ENCODE measurements around the gene APP.
"Not testable (repeated sequence)": the region's sequence is repeated elsewhere in the genome, so short reads cannot be mapped to it uniquely, and the experiment has no call there.

Gene APP

GRCh38 chr21:26162081-26162480 is 8.5 kb downstream of the APP start:
- no peak for DNase-seq

- DNase-seq = no peak
Observed at GRCh38 chr21:26159869-26160268, 10.7 kb downstream of the APP start.

- DNase-seq = no peak
Observed at GRCh38 chr21:26157801-26158200, 12.8 kb downstream of the APP start.

GRCh38 chr21:26154753-26155152 is 15.8 kb downstream of the APP start:
- DNase-seq = no peak

GRCh38 chr21:26153758-26154157 is 16.8 kb downstream of the APP start:
- no peak for DNase-seq

GRCh38 chr21:26148840-26149354 is 21.7 kb downstream of the APP start:
- no peak for DNase-seq

- peak; percentile 3 for DNase-seq
Observed at GRCh38 chr21:26148071-26148839, 22.3 kb downstream of the APP start.

- DNase-seq = no peak
Observed at GRCh38 chr21:26147535-26147934, 23.0 kb downstream of the APP start.

- DNase-seq = no peak
Observed at GRCh38 chr21:26146681-26147080, 23.9 kb downstream of the APP start.

GRCh38 chr21:26144031-26144430 is 26.5 kb downstream of the APP start:
- no peak for DNase-seq

- no peak for DNase-seq
Observed at GRCh38 chr21:26142363-26142762, 28.2 kb downstream of the APP start.

- no peak for DNase-seq
Observed at GRCh38 chr21:26140926-26141325, 29.6 kb downstream of the APP start.

- DNase-seq = no peak
Observed at GRCh38 chr21:26140164-26140579, 30.4 kb downstream of the APP start.

- DNase-seq = no peak
Observed at GRCh38 chr21:26138615-26139257, 31.8 kb downstream of the APP start.

GRCh38 chr21:26137379-26138060 is 33.0 kb downstream of the APP start:
- DNase-seq = no peak

GRCh38 chr21:26136671-26137070 is 33.9 kb downstream of the APP start:
- DNase-seq = no peak

GRCh38 chr21:26135520-26135919 is 35.0 kb downstream of the APP start:
- no peak for DNase-seq

GRCh38 chr21:26131554-26131953 is 39.0 kb downstream of the APP start:
- no peak for DNase-seq

- not testable (repeated sequence) for DNase-seq
Observed at GRCh38 chr21:26131053-26131452, 39.5 kb downstream of the APP start.

- DNase-seq = no peak
Observed at GRCh38 chr21:26130249-26130881, 40.2 kb downstream of the APP start.

- no peak for DNase-seq
Observed at GRCh38 chr21:26127918-26128317, 42.7 kb downstream of the APP start.

GRCh38 chr21:26127073-26127814 is 43.3 kb downstream of the APP start:
- DNase-seq = no peak

Data from central memory CD4-positive, alpha-beta T cell (primary cell).